Measurements from ENCODE around the gene CALHM4.

CALHM4 gene

GRCh38 chr6:116564921-116565872 is 11.6 kb downstream of the CALHM4 start:
- H3K4me3 ChIP-seq (ENCODE audit: low read depth in 1 of 2, low read length in 2 of 2), result peak overlapping the region; percentile 45 to 49
- H3K36me3 ChIP-seq (ENCODE audit: insufficient read depth, low read length), result no peaks in the 10 kb centered on the region
- H3K4me1 ChIP-seq (ENCODE audit: insufficient read depth, low read length), result peaks cover 10% of the 10 kb centered on the region
- H3K9me3 ChIP-seq (ENCODE audit: low read length), result no peaks in the 10 kb centered on the region
- H3K9ac ChIP-seq (ENCODE audit: low read length), result no peak overlapping the region
- no peak overlapping the region for H3K27ac ChIP-seq (ENCODE audit: low read depth, low read length)
- H3K27me3 ChIP-seq (ENCODE audit: control insufficient read depth in 1 of 2, insufficient read depth in 2 of 2, low read length in 2 of 2), result no peaks in the 10 kb centered on the region

- peaks cover 14% of the 10 kb centered on the region for H3K4me1 ChIP-seq (ENCODE audit: insufficient read depth, low read length)
- H3K27me3 ChIP-seq (ENCODE audit: control insufficient read depth in 1 of 2, insufficient read depth in 2 of 2, low read length in 2 of 2), result no peaks in the 10 kb centered on the region
- no peak overlapping the region for H3K4me3 ChIP-seq (ENCODE audit: low read depth in 1 of 2, low read length in 2 of 2)
- H3K9ac ChIP-seq (ENCODE audit: low read length), result no peak overlapping the region
- no peaks in the 10 kb centered on the region for H3K9me3 ChIP-seq (ENCODE audit: low read length)
- H3K27ac ChIP-seq (ENCODE audit: low read depth, low read length), result no peak overlapping the region
- no peaks in the 10 kb centered on the region for H3K36me3 ChIP-seq (ENCODE audit: insufficient read depth, low read length)
These were observed 14.6 kb downstream of the CALHM4 start for GRCh38 chr6:116568111-116568510.

GRCh38 chr6:116568821-116569755 is 15.5 kb downstream of the CALHM4 start:
- H3K27ac ChIP-seq (ENCODE audit: low read depth, low read length), result no peak overlapping the region
- no peaks in the 10 kb centered on the region for H3K36me3 ChIP-seq (ENCODE audit: insufficient read depth, low read length)
- no peak overlapping the region for H3K4me3 ChIP-seq (ENCODE audit: low read depth in 1 of 2, low read length in 2 of 2)
- peaks cover 22% of the 10 kb centered on the region for H3K4me1 ChIP-seq (ENCODE audit: insufficient read depth, low read length)
- H3K9me3 ChIP-seq (ENCODE audit: low read length), result no peaks in the 10 kb centered on the region
- H3K9ac ChIP-seq (ENCODE audit: low read length), result no peak overlapping the region
- H3K27me3 ChIP-seq (ENCODE audit: control insufficient read depth in 1 of 2, insufficient read depth in 2 of 2, low read length in 2 of 2), result no peaks in the 10 kb centered on the region

GRCh38 chr6:116570856-116571682 is 17.5 kb downstream of the CALHM4 start, which contains the start of gene RWDD1:
RWDD1 (plus strand) TSS chr6:116571504; CDS start chr6:116571583, 79 bp downstream.
- H3K9me3 ChIP-seq (ENCODE audit: low read length), result no peaks in the 10 kb centered on the region
- H3K27me3 ChIP-seq (ENCODE audit: control insufficient read depth in 1 of 2, insufficient read depth in 2 of 2, low read length in 2 of 2), result no peaks in the 10 kb centered on the region

GRCh38 chr6:116571683-116572000 is 18.1 kb downstream of the CALHM4 start:
- peak overlapping the region; percentile 80 for H3K27ac ChIP-seq (ENCODE audit: low read depth, low read length)
- no peaks in the 10 kb centered on the region for H3K9me3 ChIP-seq (ENCODE audit: low read length)
- no peaks in the 10 kb centered on the region for H3K27me3 ChIP-seq (ENCODE audit: control insufficient read depth in 1 of 2, insufficient read depth in 2 of 2, low read length in 2 of 2)
- H3K4me3 ChIP-seq (ENCODE audit: low read depth in 1 of 2, low read length in 2 of 2), result peak overlapping the region; percentile 86 to 89
- H3K4me1 ChIP-seq (ENCODE audit: insufficient read depth, low read length), result peaks cover 24% of the 10 kb centered on the region
- H3K9ac ChIP-seq (ENCODE audit: low read length), result peak overlapping the region; percentile 78
- peaks cover 5% of the 10 kb centered on the region for H3K36me3 ChIP-seq (ENCODE audit: insufficient read depth, low read length)

More at GRCh38 chr6:116570856-116571682, 17.5 kb downstream of the CALHM4 start, which contains the start of gene RWDD1:
- Histone ChIP-seq H3K4me3 (ENCODE audit: low read depth in 1 of 2, low read length in 2 of 2) (peak within 1 kb of the TSS; percentile 86 to 89), H3K36me3 (ENCODE audit: insufficient read depth, low read length) (no peaks in the 10 kb centered on the region), H3K27ac (ENCODE audit: low read depth, low read length) (peak within 1 kb of the TSS; percentile 80), H3K9ac (ENCODE audit: low read length) (peak within 1 kb of the TSS; percentile 78), H3K4me1 (ENCODE audit: insufficient read depth, low read length) (peaks cover 24% of the 10 kb centered on the region)

GRCh38 chr6:116572162-116572561 is 18.6 kb downstream of the CALHM4 start:
- Histone ChIP-seq H3K4me3 (ENCODE audit: low read depth in 1 of 2, low read length in 2 of 2) (peak overlapping the region; percentile 86 to 89), H3K27me3 (ENCODE audit: control insufficient read depth in 1 of 2, insufficient read depth in 2 of 2, low read length in 2 of 2) (no peaks in the 10 kb centered on the region), H3K27ac (ENCODE audit: low read depth, low read length) (peak overlapping the region; percentile 80), H3K9me3 (ENCODE audit: low read length) (no peaks in the 10 kb centered on the region), H3K9ac (ENCODE audit: low read length) (peak overlapping the region; percentile 78), H3K4me1 (ENCODE audit: insufficient read depth, low read length) (peaks cover 24% of the 10 kb centered on the region), H3K36me3 (ENCODE audit: insufficient read depth, low read length) (peaks cover 11% of the 10 kb centered on the region)

- Histone ChIP-seq H3K4me1 (ENCODE audit: insufficient read depth, low read length) (peaks cover 24% of the 10 kb centered on the region), H3K9me3 (ENCODE audit: low read length) (no peaks in the 10 kb centered on the region), H3K27me3 (ENCODE audit: control insufficient read depth in 1 of 2, insufficient read depth in 2 of 2, low read length in 2 of 2) (no peaks in the 10 kb centered on the region)
These were observed 21.7 kb downstream of the CALHM4 start for GRCh38 chr6:116575227-116575626.

GRCh38 chr6:116577486-116577885 is 23.9 kb downstream of the CALHM4 start:
- H3K27me3 ChIP-seq (ENCODE audit: control insufficient read depth in 1 of 2, insufficient read depth in 2 of 2, low read length in 2 of 2), result no peaks in the 10 kb centered on the region
- no peak overlapping the region for H3K27ac ChIP-seq (ENCODE audit: low read depth, low read length)
- H3K4me3 ChIP-seq (ENCODE audit: low read depth in 1 of 2, low read length in 2 of 2), result no peak overlapping the region
- H3K36me3 ChIP-seq (ENCODE audit: insufficient read depth, low read length), result peaks cover 13% of the 10 kb centered on the region
- H3K9me3 ChIP-seq (ENCODE audit: low read length), result no peaks in the 10 kb centered on the region
- H3K4me1 ChIP-seq (ENCODE audit: insufficient read depth, low read length), result peaks cover 21% of the 10 kb centered on the region
- no peak overlapping the region for H3K9ac ChIP-seq (ENCODE audit: low read length)

More at GRCh38 chr6:116575227-116575626, 21.7 kb downstream of the CALHM4 start:
- H3K4me3 ChIP-seq (ENCODE audit: low read depth in 1 of 2, low read length in 2 of 2), result no peak overlapping the region
- peaks cover 13% of the 10 kb centered on the region for H3K36me3 ChIP-seq (ENCODE audit: insufficient read depth, low read length)
- no peak overlapping the region for H3K9ac ChIP-seq (ENCODE audit: low read length)
- H3K27ac ChIP-seq (ENCODE audit: low read depth, low read length), result no peak overlapping the region

GRCh38 chr6:116578335-116578734 is 24.8 kb downstream of the CALHM4 start:
- Histone ChIP-seq H3K9me3 (ENCODE audit: low read length) (no peaks in the 10 kb centered on the region), H3K36me3 (ENCODE audit: insufficient read depth, low read length) (peaks cover 13% of the 10 kb centered on the region), H3K27ac (ENCODE audit: low read depth, low read length) (no peak overlapping the region)

GRCh38 chr6:116579143-116579542 is 25.6 kb downstream of the CALHM4 start:
- Histone ChIP-seq H3K36me3 (ENCODE audit: insufficient read depth, low read length) (peaks cover 13% of the 10 kb centered on the region), H3K9me3 (ENCODE audit: low read length) (no peaks in the 10 kb centered on the region), H3K4me1 (ENCODE audit: insufficient read depth, low read length) (peaks cover 6% of the 10 kb centered on the region), H3K9ac (ENCODE audit: low read length) (no peak overlapping the region), H3K27me3 (ENCODE audit: control insufficient read depth in 1 of 2, insufficient read depth in 2 of 2, low read length in 2 of 2) (no peaks in the 10 kb centered on the region), H3K4me3 (ENCODE audit: low read depth in 1 of 2, low read length in 2 of 2) (no peak overlapping the region), H3K27ac (ENCODE audit: low read depth, low read length) (no peak overlapping the region)

More at GRCh38 chr6:116578335-116578734, 24.8 kb downstream of the CALHM4 start:
- Histone ChIP-seq H3K4me1 (ENCODE audit: insufficient read depth, low read length) (peaks cover 12% of the 10 kb centered on the region), H3K27me3 (ENCODE audit: control insufficient read depth in 1 of 2, insufficient read depth in 2 of 2, low read length in 2 of 2) (no peaks in the 10 kb centered on the region), H3K4me3 (ENCODE audit: low read depth in 1 of 2, low read length in 2 of 2) (no peak overlapping the region), H3K9ac (ENCODE audit: low read length) (no peak overlapping the region)
